GM21825 (cell line): Measurements from ENCODE around the gene DLGAP1.
"Not testable (repeated sequence)": the region's sequence is repeated elsewhere in the genome, so short reads cannot be mapped to it uniquely, and the experiment has no call there.

ENCODE experiments used
- ATAC-seq: cut with Tn5 transposase; IDR thresholded peaks from one replicate; pipeline ENCODE4 v1.9.1; 2021; ENCODE audit warnings: mild to moderate bottlenecking, moderate library complexity; ENCODE audit not compliant: unreplicated experiment

DLGAP1 gene

DNA sequence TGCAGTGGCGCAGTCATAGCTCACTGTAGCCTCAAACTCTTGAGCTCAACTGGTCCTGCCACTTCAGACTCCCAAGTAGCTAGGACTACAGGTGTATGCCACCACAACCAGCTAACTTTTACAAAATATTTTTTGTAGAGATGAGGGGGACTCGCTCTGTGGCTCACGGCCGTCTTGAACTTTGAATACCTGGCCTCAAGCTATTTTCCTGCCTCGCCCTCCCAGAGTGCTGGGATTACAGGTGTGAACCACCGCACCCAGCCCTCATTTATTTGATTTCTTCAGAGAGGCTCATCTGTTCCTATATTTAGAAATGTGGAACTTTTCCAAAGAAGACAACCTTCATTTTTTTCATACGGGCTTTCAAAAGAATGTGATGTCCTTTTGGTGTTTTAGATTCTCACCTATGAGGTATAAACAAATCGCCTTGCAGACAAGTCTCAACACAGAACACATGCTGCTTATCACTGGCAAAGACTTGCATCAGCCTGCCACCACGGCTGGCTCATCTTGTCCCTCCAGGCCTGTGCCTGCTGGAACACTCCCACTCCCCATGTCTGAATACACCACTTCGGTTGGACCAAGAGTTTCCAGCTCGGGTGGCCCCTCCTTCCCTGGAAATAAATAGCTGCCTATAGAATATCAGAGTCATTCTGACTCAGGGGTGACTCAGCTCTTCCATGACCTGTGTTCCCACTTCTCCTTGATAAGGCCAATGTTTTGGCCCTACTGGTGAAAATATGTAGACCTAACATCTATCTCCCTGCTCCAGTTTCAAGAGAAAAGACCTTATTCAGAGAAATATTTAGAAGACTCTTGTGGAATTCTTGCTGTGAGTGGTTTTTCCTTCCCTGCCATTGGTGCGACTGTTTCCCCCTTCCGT, 802.5 kb downstream of the DLGAP1 start:
- ATAC-seq, result no peak

DNA sequence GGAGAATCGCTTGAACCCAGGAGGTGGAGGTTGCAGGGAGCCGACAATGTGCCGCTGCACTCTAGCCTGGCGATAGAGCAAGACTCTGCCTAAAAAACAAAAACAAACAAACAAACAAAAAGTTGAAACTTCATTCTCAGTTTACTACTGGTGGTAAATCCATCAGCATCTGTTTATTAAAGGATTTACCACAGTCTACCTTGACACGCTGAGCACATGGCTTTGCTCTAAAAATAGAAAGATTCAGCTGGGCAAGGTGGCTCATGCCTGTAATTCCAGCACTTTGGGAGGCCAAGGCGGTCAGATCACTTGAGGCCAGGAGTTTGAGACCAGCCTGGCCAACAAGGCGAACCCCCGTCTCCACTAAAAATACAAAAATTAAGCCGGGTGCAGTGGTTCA, 803.8 kb downstream of the DLGAP1 start:
- no peak for ATAC-seq

DNA sequence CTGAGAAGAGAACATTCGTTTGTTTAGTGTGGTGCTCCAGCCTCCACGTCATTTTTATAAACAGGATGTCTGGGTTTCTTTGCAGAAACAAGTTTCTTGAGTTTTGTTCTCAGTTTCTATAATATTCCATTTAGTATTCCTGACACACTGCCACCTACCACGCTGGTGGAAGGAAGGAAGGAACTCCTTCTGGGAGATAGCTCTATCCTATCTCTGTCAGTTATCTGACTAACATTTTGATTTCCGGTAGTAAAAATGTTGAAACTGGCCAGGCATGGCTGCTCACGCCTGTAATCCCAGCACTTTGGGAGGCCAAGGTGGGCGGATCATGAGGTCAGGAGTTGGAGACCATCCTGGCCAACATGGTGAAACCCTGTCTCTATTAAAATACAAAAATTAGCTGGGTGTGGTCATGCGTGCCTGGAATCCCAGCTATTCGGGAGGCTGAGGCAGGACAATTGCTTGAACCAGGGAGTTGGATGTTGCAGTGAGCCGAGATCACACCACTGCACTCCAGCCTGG, 804.5 kb downstream of the DLGAP1 start:
- not testable (repeated sequence) for ATAC-seq

DNA sequence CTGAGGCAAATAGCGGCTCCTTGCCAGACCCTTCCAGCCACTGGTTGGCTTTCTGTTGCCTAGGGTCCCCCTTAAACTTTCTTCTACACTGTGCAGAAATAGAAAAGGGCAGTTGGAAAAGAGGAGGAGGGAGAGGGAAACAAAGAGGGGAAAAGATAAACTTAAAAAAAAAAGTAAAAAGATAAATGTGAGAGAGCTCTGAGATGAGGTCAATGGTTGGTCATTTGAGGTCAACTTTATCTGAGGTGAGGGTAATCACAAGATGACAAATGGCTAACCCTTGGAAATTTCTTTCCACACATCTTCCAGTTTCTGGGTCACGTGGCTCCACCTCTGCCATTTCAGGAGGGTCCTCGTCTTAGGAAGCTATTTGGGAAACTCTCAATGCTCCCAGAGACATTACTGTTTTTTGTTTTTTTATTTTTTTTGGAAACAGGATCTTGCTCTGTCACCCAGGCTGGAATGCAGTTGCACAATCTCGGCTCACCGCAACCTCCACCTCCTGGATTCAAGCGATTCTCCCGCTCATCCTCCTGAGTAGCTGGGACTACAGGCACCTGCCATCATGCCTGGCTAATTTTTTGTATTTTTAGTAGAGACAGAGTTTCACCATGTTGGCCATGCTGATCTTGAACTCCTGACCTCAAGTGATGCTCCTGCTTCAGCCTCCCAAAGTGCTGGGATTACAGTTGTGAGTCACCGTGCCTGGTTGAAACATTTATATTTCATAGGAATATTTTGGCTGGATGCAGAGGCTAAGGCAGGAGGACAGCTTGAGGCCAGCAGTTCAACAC, 805.3 kb downstream of the DLGAP1 start:
- no peak for ATAC-seq

DNA sequence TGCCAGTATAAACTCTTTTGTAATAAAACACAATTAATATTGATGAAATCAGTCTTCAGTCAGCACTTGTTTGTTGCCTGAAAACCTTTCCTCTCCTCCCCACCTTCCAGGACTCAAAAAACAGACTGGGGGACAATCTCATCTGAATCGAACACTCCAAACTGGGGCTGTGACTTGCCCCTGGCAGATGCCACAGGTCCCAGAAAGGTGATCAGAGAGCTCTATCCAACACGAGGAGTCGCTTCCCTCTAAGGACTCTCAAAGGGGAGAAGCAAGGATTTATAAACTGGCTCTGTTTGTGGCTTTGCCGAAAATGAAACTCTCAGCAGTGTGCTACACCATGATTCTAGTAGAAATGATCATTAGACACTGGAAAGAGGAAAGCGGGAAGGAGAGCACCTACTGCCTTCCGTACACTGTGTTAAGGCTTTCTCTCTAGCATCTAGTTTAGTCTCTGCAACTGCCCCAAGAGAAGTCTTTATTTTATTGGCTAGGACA, 805.9 kb downstream of the DLGAP1 start:
- ATAC-seq, result no peak

DNA sequence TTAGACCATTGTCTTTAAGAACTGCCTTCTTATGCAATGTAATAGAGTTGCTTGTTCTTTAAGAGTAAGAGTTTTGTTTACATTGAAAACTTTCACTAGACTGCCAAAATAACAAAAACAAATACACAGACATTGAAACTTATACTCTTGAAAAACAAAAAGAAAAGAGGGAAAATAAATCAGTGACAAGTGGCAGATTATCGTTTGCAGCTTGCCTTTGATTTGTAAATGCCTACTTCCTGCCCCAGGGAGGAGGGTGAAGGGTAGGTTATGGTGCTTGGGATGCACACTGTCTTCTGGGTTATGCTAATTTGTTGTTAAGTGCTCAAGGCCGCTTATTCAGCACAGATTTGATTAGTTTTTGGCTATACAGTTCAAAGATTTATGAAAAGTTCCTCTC, 806.5 kb downstream of the DLGAP1 start:
- no peak for ATAC-seq

DNA sequence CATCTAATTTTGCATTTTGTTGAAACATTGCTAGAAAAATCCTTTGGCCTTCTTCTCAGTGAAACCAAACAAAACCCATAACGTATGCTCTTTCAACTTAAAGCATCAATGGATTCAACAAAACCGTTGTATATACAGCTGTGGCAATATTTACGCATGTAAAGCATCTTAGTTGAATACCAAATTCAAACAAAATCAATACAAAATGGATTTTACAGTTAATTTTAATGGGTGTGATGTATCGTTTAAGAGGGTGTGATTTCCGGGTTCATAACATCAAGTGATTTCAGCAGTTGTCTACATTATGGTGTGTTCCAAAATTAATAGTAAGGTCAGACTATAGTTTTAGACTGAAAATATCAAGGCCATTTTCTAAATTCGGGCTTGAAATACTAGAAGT, 806.9 kb downstream of the DLGAP1 start:
- ATAC-seq, result no peak

DNA sequence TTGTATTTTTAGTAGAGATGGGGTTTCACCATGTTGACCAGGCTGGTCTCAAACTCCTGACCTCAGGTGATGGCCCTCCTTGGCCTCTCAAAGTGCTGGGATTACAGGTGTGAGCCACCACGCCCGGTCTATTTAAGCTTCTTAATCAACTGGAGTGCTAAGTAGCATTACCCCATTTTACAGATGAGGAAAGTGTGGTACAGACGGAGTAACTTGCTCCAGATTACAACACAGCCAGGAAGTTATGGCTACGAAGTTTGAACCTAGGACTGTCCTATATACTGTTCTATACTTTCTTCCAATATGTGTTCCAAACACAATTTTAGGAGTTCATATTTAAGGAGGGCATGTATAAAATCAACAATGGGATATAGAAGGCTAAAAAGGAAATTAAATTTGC, 807.5 kb downstream of the DLGAP1 start:
- no peak for ATAC-seq

DNA sequence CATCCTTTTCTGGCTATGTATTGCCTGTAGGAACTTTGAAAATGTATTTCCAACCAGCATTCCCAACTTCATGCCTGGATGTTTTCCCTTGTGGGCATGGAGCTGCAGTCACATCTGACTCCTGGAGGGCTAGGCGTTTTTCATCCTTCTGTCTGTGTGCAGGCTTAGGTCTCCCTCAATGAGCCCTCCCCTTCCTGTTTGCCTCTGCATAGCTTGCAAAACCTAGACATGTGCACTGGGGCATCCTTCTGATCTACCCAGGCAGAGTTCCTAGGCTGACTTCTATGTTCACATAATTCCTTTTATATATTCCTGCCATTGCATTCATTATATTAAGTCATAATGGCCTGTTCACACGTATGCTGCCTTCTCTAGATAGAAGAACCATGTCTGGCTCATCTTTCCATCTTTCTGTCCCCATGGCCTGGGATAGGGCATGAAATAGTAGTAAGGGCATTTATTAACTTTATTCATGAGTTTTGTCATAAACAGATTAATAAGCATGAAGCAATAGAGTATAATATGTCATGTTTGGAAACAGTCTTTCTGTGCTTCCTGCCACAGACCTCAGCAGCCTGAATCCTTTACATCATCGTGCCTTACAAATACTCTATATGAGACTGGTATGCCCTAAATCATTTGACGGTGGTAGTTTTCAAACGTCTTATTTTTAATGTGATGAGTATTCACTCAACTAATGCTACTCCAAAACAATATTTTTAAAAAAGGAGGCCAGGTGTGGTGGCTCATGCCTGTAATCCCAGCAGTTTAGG, 809.5 kb downstream of the DLGAP1 start:
- ATAC-seq, result no peak

DNA sequence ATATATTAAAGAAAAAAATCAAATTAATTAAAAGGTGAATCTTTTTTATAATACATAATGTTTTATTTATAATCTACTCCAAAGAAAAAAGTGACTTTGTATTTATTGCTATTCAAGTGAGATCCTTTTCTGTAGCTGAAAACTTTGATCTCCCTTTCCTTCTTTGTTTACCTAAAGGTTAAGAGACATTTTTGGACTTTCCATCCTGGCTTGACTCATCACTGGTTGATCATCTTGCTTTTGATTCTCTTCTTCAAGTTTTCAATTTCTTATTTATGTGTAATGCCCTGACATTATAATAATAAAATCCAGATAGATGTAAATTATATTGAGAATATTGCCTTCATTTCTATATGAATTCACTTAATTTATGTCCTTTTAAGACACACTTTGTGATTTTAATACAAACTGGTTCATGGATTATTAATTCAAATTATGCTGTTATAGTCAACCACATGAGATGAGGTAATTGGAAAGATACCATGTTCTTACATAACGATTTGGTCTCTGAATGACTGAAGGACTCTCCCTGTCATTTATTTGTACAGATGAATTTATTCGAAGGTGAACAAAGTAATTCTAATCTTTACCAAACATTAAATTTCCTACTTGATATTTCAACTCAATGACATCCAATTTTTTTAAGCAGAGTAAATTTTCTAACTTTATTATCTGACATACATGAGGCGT, 820.7 kb downstream of the DLGAP1 start:
- ATAC-seq, result no peak

DNA sequence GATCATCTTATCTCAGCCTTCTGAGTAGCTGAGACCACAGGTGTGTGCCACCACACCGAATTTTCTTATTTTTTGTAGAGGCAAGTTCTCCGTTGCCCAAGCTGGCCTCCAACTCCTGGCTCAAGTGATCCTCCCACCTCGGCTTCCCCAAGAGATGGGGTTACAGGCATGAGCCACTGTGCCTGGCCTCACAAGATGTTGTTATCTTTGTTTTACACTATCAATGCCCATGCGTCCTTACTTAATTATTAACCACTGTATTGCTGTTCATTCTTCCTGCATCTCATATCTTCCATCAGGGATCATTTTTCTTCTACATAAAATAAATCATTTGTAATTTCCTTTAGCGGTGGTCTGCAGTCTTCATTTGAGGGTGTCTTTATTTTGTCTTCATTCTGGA, 823.2 kb downstream of the DLGAP1 start:
- no peak for ATAC-seq

DNA sequence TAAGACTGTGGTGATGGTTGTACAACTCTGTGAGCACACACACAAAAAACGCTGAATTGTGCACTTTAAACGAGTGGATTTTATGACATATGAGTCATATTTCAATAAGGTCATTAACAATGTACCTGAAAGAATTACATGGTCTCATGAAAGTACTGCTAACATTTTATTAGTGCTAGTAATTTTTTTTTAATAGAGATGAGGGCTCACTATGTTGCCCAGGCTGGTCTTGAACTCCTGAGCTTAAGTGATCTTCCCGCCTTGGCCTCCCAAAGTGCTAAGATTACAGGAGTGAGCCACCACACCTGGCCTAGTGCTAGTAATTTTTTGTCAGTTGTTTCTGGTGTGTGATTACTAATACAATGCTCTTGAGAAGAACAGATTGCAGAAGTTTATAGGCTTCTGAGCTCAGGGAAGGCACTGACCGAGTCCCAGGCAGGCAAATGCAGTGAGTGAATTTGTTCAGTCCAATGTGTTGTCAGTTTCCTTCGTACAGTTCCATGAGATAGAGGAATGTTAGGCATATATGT, 828.1 kb downstream of the DLGAP1 start:
- no peak for ATAC-seq

DNA sequence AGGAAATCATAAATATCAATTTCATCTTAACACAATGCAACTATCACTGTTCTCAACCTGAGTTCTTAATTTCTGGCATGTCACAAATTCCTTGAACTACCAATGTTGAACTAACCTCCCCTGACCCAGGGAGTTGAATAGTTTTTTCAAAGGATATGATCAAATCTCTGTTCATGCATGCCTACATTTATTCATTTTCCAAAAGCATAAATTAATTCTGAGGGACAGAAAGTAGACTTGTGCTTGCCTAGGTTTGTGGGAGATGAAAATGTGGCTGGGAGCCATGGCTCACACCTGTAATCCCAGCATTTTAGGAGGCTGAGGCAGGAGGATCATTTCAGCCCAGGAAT, 829.4 kb downstream of the DLGAP1 start:
- ATAC-seq, result no peak

DNA sequence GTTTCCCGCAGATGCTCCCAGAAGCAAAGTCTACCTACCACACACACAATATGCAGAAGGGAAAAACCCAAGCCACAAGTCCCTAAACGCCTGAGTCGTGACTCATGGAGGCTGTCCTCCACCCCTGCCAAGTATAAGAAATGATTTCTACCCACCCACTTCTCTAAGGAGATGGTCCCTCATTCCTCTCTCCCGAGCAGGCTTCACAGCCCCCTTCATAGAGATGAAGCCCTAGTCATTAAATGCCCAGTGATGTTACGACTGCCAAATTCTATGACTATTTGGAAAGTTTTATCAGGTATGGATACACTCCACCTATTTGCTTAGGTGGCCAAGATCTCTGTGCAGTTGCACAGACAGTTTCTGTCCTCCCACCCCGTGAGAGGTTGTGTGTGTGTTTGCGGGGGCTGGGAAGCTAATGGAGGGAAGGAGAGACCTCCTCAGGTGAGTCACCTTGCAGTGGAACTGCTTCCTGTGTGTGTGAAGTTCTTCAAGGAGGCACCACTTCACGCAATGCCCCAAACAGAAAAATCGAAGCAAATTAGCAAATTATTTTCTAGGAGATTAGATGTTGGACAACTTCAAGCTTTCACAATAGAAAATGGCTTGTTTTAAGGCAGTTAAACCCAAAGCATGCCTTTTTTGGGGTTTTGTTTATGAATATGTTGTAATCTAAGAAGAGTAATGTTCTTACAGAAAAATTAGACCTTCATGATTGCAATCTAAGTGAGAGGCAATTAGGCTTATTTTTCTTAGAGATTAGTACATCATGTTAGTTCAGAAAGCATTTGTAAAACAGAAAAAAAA, 830.0 kb downstream of the DLGAP1 start:
- ATAC-seq, result no peak

DNA sequence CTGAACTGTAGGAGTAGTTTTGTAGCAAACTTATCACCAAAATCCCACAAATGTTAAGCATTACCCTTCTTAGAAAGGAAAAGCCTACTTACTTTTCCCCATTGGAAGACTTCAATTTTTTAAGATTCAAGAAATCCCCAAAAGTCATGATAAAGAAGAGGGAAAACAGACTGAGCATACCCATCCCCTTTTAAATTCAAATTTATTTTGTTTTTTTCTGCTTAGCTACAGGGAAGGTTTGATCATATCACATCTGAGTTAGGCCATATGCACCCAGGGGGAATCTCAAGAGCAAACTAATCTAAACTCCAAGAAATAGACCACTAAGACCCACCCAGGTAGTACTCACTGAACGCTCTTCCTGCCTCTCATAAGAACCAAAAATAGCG, 830.6 kb downstream of the DLGAP1 start:
- no peak for ATAC-seq

DNA sequence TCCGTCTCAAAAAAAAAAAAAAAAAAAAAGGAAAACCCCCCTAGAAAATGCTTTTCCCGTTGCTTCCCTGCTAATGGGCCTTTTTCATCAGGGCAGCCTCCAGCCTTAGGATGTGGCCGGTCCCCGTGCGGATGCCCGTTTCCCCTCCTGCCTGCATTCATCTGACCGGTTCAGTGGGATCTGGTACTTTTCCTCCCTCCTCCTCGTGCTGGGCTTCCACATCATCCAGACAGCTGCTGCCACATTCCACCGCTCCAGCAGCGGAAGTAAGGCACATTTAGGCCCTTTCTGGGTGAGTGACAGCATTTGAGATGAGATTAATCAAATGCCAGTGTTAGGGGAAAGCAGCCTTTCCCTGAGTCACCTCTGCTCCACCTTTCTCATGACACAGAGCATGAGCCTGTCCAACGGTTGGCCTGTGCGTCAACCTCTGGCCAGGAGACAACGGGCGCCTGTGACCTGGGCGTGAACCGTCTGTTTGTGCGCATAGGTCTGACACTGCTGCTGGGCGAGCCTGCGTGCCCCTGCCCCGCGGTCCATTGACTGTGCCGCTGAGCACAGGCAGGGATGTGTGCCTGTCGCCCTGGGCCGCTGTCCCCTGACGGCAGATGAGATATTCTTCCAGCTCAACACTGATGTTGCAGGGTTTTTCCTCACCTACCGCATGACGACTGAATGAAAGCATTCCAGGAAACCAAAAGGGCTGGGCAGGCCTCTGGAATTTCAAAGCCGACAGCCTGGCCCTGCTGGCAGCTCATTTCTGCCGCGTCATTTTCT, 831.1 kb downstream of the DLGAP1 start:
- ATAC-seq, result no peak

DNA sequence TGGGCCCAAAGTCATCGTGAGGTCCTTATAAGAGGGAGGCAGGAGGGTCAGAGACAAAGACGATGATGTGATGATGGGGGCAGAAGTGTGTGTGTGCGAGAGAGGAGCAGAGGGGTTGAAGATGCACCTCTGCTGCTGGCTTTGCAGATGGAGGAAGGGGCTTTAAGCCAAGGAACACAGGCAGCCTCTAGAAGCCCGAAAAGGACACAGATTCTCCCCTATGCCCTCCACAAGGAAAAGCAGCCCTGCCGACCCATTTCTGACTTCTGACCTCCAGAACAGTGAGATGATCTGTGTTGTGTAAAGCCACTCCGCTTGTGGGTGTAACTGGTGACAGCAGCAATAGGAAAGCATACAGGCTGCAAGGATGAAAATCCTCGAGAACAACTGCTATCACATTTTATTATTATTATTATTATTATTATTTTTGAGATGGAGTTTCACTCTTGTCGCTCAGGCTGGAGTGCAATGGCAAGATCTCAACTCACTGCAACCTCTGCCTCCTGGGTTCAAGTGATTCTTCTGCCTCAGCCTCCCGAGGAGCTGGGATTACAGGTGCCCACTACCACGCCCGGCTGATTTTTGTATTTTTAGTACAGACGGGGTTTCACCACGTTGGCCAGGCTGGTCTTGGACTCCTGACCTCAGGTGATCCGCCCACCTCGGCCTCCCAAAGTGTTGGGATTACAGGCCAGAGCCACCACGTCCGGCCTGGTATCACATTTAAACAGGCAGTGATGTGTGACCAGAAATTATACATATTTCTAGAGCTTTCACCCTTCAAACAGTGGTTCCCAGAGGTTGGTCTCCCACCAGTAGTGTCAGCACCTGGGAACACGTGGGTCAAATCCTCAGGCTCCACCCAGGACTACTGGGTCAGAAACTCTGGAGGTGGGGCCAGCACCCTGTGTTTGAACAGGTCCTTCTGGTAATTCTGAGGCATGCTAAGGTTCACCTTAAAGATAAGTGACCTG, 834.7 kb downstream of the DLGAP1 start:
- no peak for ATAC-seq

DNA sequence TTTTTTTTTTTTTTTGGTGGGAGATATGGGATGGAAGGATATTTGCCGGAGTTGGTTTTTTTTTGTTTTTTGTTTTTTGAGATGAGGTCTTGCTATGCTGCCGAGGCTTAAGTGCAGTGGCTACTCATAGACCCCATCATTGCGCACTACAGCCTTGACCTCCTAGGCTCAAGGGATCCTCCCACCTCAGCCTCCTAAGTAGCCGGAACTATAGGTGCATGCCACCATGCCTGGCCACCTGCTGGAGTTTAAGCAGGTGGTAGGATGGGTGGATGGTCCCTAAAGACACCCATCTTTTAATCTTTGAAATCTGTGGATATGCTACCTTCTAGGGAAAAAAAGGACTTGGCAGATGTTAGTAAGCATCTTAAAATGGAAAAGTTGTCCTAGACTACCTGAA, 835.4 kb downstream of the DLGAP1 start:
- ATAC-seq, result no peak
